IgD-negative memory B cell (primary cell): ENCODE measurements around the gene LCN2. TPM values are rescaled to one million over a fixed set of nuclear protein-coding genes. Genes with fewer than 3 reads are reported as not detected.

Experiments
- H3K27ac Mint-ChIP-seq, 3 donors: one replicate each; pipeline ENCODE4 v1.8.0; 2020 to 2022; ENCODE audit warnings: mild to moderate bottlenecking in 3 of 3, mixed read lengths in 3 of 3, moderate library complexity in 1 of 3
- H3K27me3 Mint-ChIP-seq: one replicate; pipeline ENCODE4 v1.8.0; 2021; ENCODE audit warnings: mixed read lengths
- H3K36me3 Mint-ChIP-seq: one replicate; pipeline ENCODE4 v1.8.0; 2020; ENCODE audit warnings: mild to moderate bottlenecking, mixed read lengths
- H3K4me1 Mint-ChIP-seq, 3 donors: one replicate each; pipeline ENCODE4 v1.8.0; 2020 to 2022; ENCODE audit warnings: mixed read lengths in 3 of 3, mild to moderate bottlenecking in 1 of 3
- H3K4me3 Mint-ChIP-seq, 4 donors: one replicate each; pipeline ENCODE4 v1.8.0; 2020 to 2022; ENCODE audit warnings: mild to moderate bottlenecking in 4 of 4, mixed read lengths in 4 of 4, moderate library complexity in 3 of 4
- H3K9me3 Mint-ChIP-seq, 3 donors: one replicate each; pipeline ENCODE4 v1.8.0; 2020 to 2021; ENCODE audit warnings: mixed read lengths in 3 of 3, mild to moderate bottlenecking in 1 of 3
- polyA plus RNA-seq: library from polyadenylated mRNA; unstranded; fragments of 300-500 nt; fragmentation: Illumina TruSeq; gene quantifications from one replicate; pipeline ENCODE4 v1.2.3, GENCODE V29; 2021

The LCN2 gene
- polyA plus RNA-seq = 1.5 TPM

- H3K4me1 Mint-ChIP-seq = no peaks in the 10 kb centered on the region
- peaks cover 2% of the 10 kb centered on the region for H3K36me3 Mint-ChIP-seq
- no peak within 1 kb of the TSS for H3K4me3 Mint-ChIP-seq
- peaks cover 10% of the 10 kb centered on the region for H3K27me3 Mint-ChIP-seq
- no peak within 1 kb of the TSS for H3K27ac Mint-ChIP-seq
- H3K9me3 Mint-ChIP-seq = no peaks in the 10 kb centered on the region
These were observed at the start of gene LCN2 for GRCh38 chr9:128149001-128149701. LCN2 (plus strand) TSS chr9:128149453; CDS start chr9:128149526, 73 bp downstream.

- no peak overlapping the region for H3K27ac Mint-ChIP-seq
- H3K36me3 Mint-ChIP-seq = no peaks in the 10 kb centered on the region
- H3K9me3 Mint-ChIP-seq = no peaks in the 10 kb centered on the region
- no peaks in the 10 kb centered on the region for H3K27me3 Mint-ChIP-seq
- peaks cover 0 to 7% (median 0%) of the 10 kb centered on the region in 3 donors for H3K4me1 Mint-ChIP-seq
- no peak overlapping the region for H3K4me3 Mint-ChIP-seq
These were observed 49.2 kb upstream of the LCN2 start for GRCh38 chr9:128099932-128100491.

DNA sequence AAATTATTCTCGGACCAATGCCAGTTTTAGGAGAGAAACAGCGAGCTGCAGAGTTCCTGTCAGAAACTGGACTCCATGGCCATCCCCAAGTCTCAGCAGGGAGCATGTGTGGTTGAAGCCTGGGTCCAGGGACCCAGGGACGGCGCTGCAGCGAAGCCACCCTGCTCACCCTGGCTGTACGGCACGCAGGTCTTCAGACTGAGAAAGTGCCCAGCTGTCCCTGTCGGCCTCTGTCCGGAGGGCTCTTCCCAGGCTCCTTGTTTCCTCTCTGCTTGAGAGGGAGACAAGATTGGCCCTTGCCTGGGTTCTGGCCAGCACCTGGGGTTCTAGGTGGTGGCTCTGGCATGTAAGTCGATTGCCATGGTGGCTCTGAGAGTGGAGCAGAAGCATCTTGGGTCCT is 48.7 kb upstream of the LCN2 start:
- Mint-ChIP-seq H3K4me3 (no peak overlapping the region), H3K9me3 (no peaks in the 10 kb centered on the region), H3K36me3 (no peaks in the 10 kb centered on the region), H3K4me1 (peaks cover 0 to 4% (median 0%) of the 10 kb centered on the region in 3 donors), H3K27me3 (no peaks in the 10 kb centered on the region), H3K27ac (no peak overlapping the region)

- H3K4me3 Mint-ChIP-seq = no peak overlapping the region
- peaks cover 0 to 4% (median 0%) of the 10 kb centered on the region in 3 donors for H3K4me1 Mint-ChIP-seq
These were observed 48.0 kb upstream of the LCN2 start for GRCh38 chr9:128101231-128101661.

DNA sequence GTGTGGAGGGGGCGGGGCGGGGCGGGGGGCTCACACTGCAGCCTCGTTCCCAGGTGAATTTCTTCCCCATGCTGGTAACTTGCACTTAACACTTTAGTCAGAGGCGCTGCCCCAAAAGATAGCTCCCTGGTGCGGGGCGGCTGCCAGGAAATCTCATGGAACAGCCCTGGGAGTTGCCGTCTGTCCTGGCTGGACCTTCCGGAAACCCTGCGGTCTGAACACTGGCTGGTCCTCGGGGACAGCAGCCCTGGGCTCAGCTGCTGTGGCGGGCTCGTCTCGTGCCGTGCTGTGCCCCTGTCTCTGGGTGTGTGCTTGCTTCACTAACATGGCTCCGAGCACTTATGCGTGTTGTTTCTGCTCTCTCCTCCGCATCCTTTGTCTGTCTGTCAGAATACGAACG is 47.6 kb upstream of the LCN2 start:
- Mint-ChIP-seq H3K27me3 (no peaks in the 10 kb centered on the region), H3K9me3 (no peaks in the 10 kb centered on the region), H3K27ac (no peak overlapping the region), H3K4me3 (no peak overlapping the region), H3K4me1 (peaks cover 0 to 4% (median 0%) of the 10 kb centered on the region in 3 donors), H3K36me3 (no peaks in the 10 kb centered on the region)

More at GRCh38 chr9:128101231-128101661, 48.0 kb upstream of the LCN2 start:
- Mint-ChIP-seq H3K9me3 (no peaks in the 10 kb centered on the region), H3K27me3 (no peaks in the 10 kb centered on the region), H3K36me3 (no peaks in the 10 kb centered on the region), H3K27ac (no peak overlapping the region)

DNA sequence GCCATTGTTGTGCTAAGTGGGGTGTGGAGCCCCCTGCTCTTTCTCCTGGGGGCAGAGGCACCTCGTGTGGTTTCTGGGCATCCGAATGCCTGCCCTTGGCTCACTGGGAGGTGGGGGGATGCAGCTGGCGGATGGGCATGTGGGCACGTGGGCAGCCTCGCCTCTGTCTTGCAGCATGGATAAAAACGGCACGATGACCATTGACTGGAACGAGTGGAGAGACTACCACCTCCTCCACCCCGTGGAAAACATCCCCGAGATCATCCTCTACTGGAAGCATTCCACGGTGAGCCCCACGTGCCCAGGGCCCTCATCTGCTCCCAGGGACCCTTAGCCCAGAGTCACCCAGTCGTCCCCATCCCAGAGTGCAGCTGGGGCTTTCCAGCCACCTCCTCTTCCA is 47.1 kb upstream of the LCN2 start:
- Mint-ChIP-seq H3K27ac (no peak overlapping the region), H3K4me3 (peak overlapping the region in 1 of 4 donors; percentile 5), H3K4me1 (peaks cover 0 to 4% (median 0%) of the 10 kb centered on the region in 3 donors), H3K9me3 (no peaks in the 10 kb centered on the region), H3K36me3 (no peaks in the 10 kb centered on the region), H3K27me3 (no peaks in the 10 kb centered on the region)

- no peak overlapping the region for H3K4me3 Mint-ChIP-seq
- peak overlapping the region in 1 of 3 donors; percentile 81 for H3K27ac Mint-ChIP-seq
- H3K9me3 Mint-ChIP-seq = no peaks in the 10 kb centered on the region
- peaks cover 0 to 6% (median 0%) of the 10 kb centered on the region in 3 donors for H3K4me1 Mint-ChIP-seq
- no peaks in the 10 kb centered on the region for H3K36me3 Mint-ChIP-seq
- H3K27me3 Mint-ChIP-seq = no peaks in the 10 kb centered on the region
These were observed 46.2 kb upstream of the LCN2 start for GRCh38 chr9:128102861-128103588.

DNA sequence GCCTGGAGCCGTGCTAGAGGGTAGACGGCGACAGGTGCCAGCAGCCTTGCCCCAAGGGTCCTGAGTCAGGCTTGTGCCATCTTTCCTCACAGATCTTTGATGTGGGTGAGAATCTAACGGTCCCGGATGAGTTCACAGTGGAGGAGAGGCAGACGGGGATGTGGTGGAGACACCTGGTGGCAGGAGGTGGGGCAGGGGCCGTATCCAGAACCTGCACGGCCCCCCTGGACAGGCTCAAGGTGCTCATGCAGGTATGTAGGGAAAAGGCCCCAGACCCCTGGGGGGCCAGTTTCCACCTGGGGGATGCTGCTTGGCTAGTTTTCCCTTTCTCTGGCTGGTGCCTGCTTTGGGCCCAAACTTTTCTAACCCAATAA is 45.7 kb upstream of the LCN2 start:
- Mint-ChIP-seq H3K9me3 (no peaks in the 10 kb centered on the region), H3K4me1 (peaks cover 0 to 6% (median 0%) of the 10 kb centered on the region in 3 donors), H3K4me3 (no peak overlapping the region), H3K36me3 (no peaks in the 10 kb centered on the region), H3K27ac (peak overlapping the region in 1 of 3 donors; percentile 16), H3K27me3 (no peaks in the 10 kb centered on the region)

DNA sequence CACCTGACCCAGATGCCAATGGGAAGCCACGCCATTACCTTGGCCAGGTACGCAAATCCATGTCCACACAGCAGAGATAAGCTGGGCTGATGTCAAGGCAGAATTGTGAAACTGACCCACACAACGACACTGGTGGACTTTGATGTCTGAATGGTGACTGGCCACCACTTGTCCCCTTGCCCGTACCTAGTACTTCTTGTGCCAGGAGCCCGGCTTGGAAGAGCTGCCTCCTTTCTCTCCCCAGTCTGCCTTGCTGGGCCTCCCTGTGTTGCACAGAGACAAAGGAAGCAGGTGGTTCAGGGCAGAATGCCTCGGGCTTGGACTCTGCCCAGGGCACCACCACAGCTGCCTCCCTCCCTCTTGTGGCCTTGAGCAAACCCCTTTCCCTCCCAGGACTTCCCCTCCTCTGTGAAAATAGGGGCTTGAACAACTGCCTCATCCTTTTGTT is 45.1 kb upstream of the LCN2 start:
- Mint-ChIP-seq H3K27ac (peak overlapping the region in 1 of 3 donors; percentile 16), H3K4me1 (peaks cover 0 to 6% (median 0%) of the 10 kb centered on the region in 3 donors), H3K27me3 (no peaks in the 10 kb centered on the region), H3K36me3 (no peaks in the 10 kb centered on the region), H3K4me3 (no peak overlapping the region), H3K9me3 (no peaks in the 10 kb centered on the region)

DNA sequence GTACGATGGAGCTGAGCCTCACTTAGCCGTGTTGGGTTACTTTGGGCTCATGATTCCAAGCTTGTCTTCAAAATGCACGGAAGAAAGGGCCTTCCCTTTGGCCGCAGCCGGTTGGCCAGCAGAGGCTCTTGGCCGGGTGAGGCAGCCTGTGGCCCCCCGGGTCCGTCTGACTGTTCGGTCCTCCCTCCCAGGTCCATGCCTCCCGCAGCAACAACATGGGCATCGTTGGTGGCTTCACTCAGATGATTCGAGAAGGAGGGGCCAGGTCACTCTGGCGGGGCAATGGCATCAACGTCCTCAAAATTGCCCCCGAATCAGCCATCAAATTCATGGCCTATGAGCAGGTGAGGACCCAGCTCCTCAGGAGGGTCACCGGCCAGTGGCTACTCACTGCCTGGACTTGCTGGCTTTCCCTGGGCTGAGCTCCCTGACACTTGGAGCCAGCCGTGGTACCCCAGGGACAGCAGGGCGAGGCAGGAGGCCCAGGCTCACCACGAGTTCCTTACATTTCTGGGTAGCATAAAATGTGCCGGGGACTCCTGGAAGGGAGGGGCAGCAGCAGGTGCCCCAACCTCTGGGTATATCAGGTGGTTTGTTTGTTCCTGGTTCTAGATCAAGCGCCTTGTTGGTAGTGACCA is 43.6 kb upstream of the LCN2 start:
- Mint-ChIP-seq H3K27ac (no peak overlapping the region), H3K36me3 (no peaks in the 10 kb centered on the region), H3K4me1 (peaks cover 0 to 6% (median 2%) of the 10 kb centered on the region in 3 donors)

GRCh38 chr9:128106181-128106939 is 42.9 kb upstream of the LCN2 start:
- H3K36me3 Mint-ChIP-seq = no peaks in the 10 kb centered on the region
- H3K4me3 Mint-ChIP-seq = no peak overlapping the region
- no peak overlapping the region for H3K27ac Mint-ChIP-seq

More for the DNA sequence above, 43.6 kb upstream of the LCN2 start:
- H3K9me3 Mint-ChIP-seq = no peaks in the 10 kb centered on the region
- H3K27me3 Mint-ChIP-seq = no peaks in the 10 kb centered on the region
- H3K4me3 Mint-ChIP-seq = no peak overlapping the region

GRCh38 chr9:128106940-128107467 is 42.2 kb upstream of the LCN2 start:
- peaks cover 0 to 2% (median 2%) of the 10 kb centered on the region in 3 donors for H3K4me1 Mint-ChIP-seq
- no peaks in the 10 kb centered on the region for H3K9me3 Mint-ChIP-seq
- no peaks in the 10 kb centered on the region for H3K27me3 Mint-ChIP-seq
- no peak overlapping the region for H3K4me3 Mint-ChIP-seq
- H3K27ac Mint-ChIP-seq = no peak overlapping the region
- no peaks in the 10 kb centered on the region for H3K36me3 Mint-ChIP-seq

More at GRCh38 chr9:128106181-128106939, 42.9 kb upstream of the LCN2 start:
- Mint-ChIP-seq H3K9me3 (no peaks in the 10 kb centered on the region), H3K4me1 (peaks cover 0 to 4% (median 2%) of the 10 kb centered on the region in 3 donors), H3K27me3 (no peaks in the 10 kb centered on the region)

GRCh38 chr9:128107468-128108268 is 41.6 kb upstream of the LCN2 start:
- peak overlapping the region in 1 of 4 donors; percentile 52 for H3K4me3 Mint-ChIP-seq
- H3K4me1 Mint-ChIP-seq = peaks cover 0 to 2% (median 2%) of the 10 kb centered on the region in 3 donors
- peak overlapping the region in 1 of 3 donors; percentile 23 for H3K27ac Mint-ChIP-seq
- H3K27me3 Mint-ChIP-seq = no peaks in the 10 kb centered on the region
- H3K9me3 Mint-ChIP-seq = no peaks in the 10 kb centered on the region
- H3K36me3 Mint-ChIP-seq = no peaks in the 10 kb centered on the region
